ENCODE measurements around the gene TASL.

DNA sequence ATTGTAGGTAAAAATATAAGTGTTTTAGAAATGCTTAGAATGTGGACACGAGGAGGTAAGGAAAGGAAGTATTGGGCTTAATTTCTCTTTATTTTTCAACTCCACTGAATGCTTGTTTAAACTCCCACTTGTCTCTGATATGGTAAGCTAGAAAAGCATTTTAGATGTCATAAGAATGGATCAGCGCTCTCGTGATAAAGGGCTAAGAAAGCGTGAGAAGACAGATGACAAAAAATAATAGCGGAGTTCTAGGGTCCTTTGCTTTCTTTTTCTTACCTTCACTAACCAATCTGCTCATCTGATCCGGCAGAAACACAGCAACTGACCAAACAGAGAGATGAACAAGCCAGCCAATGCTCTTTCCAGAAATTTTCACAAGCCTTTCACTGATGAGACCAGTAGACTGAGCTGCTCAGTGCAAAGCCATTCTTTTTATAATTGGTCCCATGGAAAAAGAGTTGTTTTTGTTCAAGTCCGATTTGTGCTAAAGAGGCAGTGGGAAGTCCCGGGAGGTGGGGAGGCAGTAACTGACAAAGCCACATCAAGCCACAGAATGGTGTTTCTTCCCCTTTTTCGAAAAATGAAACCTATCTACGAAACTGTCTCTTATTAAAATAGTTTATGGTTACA is at the start of gene TASL:
- TF ChIP-seq, protein P1, sequence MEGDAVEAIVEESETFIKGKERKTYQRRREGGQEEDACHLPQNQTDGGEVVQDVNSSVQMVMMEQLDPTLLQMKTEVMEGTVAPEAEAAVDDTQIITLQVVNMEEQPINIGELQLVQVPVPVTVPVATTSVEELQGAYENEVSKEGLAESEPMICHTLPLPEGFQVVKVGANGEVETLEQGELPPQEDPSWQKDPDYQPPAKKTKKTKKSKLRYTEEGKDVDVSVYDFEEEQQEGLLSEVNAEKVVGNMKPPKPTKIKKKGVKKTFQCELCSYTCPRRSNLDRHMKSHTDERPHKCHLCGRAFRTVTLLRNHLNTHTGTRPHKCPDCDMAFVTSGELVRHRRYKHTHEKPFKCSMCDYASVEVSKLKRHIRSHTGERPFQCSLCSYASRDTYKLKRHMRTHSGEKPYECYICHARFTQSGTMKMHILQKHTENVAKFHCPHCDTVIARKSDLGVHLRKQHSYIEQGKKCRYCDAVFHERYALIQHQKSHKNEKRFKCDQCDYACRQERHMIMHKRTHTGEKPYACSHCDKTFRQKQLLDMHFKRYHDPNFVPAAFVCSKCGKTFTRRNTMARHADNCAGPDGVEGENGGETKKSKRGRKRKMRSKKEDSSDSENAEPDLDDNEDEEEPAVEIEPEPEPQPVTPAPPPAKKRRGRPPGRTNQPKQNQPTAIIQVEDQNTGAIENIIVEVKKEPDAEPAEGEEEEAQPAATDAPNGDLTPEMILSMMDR (IDR thresholded peaks at IDR 0.05; ENCODE audit: insufficient read depth, low read depth, low read length) = no peak
- TF ChIP-seq EZH2 (IDR thresholded peaks at IDR 0.05; ENCODE audit: insufficient read depth, low read length) = no peak
